Fibroblast of villous mesenchyme (primary cell): ENCODE data around the gene DSG4. TPM values are rescaled to one million over a fixed set of nuclear protein-coding genes. Genes with fewer than 3 reads are reported as not detected.

Source experiments
- DNase-seq: peaks from one replicate; pipeline ENCODE4 v3.0.0-alpha.2; 2010; ENCODE audit warnings: low read depth
- H3K4me3 ChIP-seq: 2 replicates; pipeline ENCODE4 v1.5.1; 2011; ENCODE audit warnings: low read depth, mild to moderate bottlenecking, low read length
- CTCF ChIP-seq: IDR thresholded peaks from 2 replicates; pipeline ENCODE4 v1.5.1; 2012; ENCODE audit warnings: low read depth, mild to moderate bottlenecking, low read length; ENCODE audit not compliant: insufficient read depth
- small RNA-seq: library from RNA; depleted of rRNA; stranded (forward); fragments of <200 nt; gene quantifications from one replicate; pipeline ENCODE3, GENCODE V24; 2012
- total RNA-seq: library from RNA; depleted of rRNA; stranded (reverse); fragments of >200 nt; gene quantifications from 2 replicates; pipeline ENCODE4 v1.2.3, GENCODE V29; 2012

DSG4 gene
- total RNA-seq, 1 donor: not detected

- no peak for TF ChIP-seq CTCF
- peak; percentile 46 for DNase-seq
- no peak overlapping the region for H3K4me3 ChIP-seq
These were observed 77.6 kb downstream of the DSG4 start for GRCh38 chr18:31454066-31454708.

Small RNAs within 50 kb of the gene (small RNA-seq; reads per million reads assigned to genes)
- gene RF00019: not detected
- gene RNU6-167P: not detected

Other genes starting within 250 kb of the DSG4 start
- gene DSC1, start 213.9 kb upstream of the DSG4 start, total RNA-seq: not detected in 2 replicates
- gene DSG1, start 58.6 kb upstream of the DSG4 start, total RNA-seq: not detected in 2 replicates
- gene DSG3, start 71.0 kb downstream of the DSG4 start, total RNA-seq: under 0.01 TPM in 2 replicates
- gene DSG2, start 121.4 kb downstream of the DSG4 start, total RNA-seq: 2.6 and 2.9 TPM in 2 replicates
- gene TTR, start 215.1 kb downstream of the DSG4 start, total RNA-seq: not detected in 2 replicates